Measurements from ENCODE around the gene TM4SF5. TPM values are rescaled to one million over a fixed set of nuclear protein-coding genes. Genes with fewer than 3 reads are reported as not detected.

Gene TM4SF5
- total RNA-seq, 1 donor from 2014 or later = 0.57 TPM

GRCh38 chr17:4748686-4749085 is 23.0 kb upstream of the TM4SF5 start:
- H3K27me3 Mint-ChIP-seq = peaks cover 54% of the 10 kb centered on the region

GRCh38 chr17:4750606-4751005 is 21.1 kb upstream of the TM4SF5 start:
- Mint-ChIP-seq H3K9me3 (ENCODE audit: low read depth) (no peaks in the 10 kb centered on the region), H3K27ac (no peak overlapping the region), H3K4me1 (ENCODE audit: low read depth) (peaks cover 1% of the 10 kb centered on the region), H3K27me3 (peaks cover 51% of the 10 kb centered on the region), H3K4me3 (ENCODE audit: low read depth) (no peak overlapping the region), H3K36me3 (ENCODE audit: insufficient read depth) (no peaks in the 10 kb centered on the region)
- no peak for TF ChIP-seq CTCF (IDR thresholded peaks at IDR 0.05; ENCODE audit: unreplicated experiment)
- no peak for DNase-seq (ENCODE audit: low spot score, unreplicated experiment)

More at GRCh38 chr17:4748686-4749085, 23.0 kb upstream of the TM4SF5 start:
- Mint-ChIP-seq H3K9me3 (ENCODE audit: low read depth) (no peaks in the 10 kb centered on the region), H3K4me3 (ENCODE audit: low read depth) (no peak overlapping the region), H3K27ac (no peak overlapping the region), H3K36me3 (ENCODE audit: insufficient read depth) (no peaks in the 10 kb centered on the region), H3K4me1 (ENCODE audit: low read depth) (peaks cover 3% of the 10 kb centered on the region)
- no peak for TF ChIP-seq CTCF (IDR thresholded peaks at IDR 0.05; ENCODE audit: unreplicated experiment)
- DNase-seq (ENCODE audit: low spot score, unreplicated experiment) = no peak

DNA sequence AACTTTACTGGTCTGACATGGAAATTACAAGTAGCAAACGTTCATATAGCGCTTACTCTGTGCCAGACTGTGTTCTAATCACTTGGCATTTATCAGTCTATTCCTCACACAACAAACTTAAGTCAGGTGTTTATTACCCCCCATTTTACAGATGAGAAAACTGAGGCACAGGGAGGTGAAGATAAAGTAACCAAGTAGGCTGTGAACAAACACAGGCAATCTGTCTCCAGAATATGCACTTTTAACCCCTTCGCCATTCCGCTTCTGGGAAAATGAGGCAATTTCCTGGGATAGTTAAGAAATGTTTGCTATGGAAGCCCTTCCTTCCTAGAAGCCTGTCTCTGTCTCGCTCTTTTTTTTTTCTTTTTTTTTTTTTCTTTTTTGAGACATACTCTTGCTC is 19.8 kb upstream of the TM4SF5 start:
- Mint-ChIP-seq H3K27ac (no peak overlapping the region), H3K9me3 (ENCODE audit: low read depth) (no peaks in the 10 kb centered on the region), H3K4me3 (ENCODE audit: low read depth) (no peak overlapping the region), H3K27me3 (peaks cover 41% of the 10 kb centered on the region), H3K36me3 (ENCODE audit: insufficient read depth) (no peaks in the 10 kb centered on the region), H3K4me1 (ENCODE audit: low read depth) (no peaks in the 10 kb centered on the region)
- no peak for TF ChIP-seq CTCF (IDR thresholded peaks at IDR 0.05; ENCODE audit: unreplicated experiment)
- no peak for DNase-seq (ENCODE audit: low spot score, unreplicated experiment)

GRCh38 chr17:4753392-4753791 is 18.3 kb upstream of the TM4SF5 start:
- no peak overlapping the region for H3K27ac Mint-ChIP-seq
- no peak for TF ChIP-seq CTCF (IDR thresholded peaks at IDR 0.05; ENCODE audit: unreplicated experiment)
- peaks cover 38% of the 10 kb centered on the region for H3K27me3 Mint-ChIP-seq
- H3K4me1 Mint-ChIP-seq (ENCODE audit: low read depth) = peaks cover 5% of the 10 kb centered on the region
- H3K4me3 Mint-ChIP-seq (ENCODE audit: low read depth) = no peak overlapping the region
- no peak for DNase-seq (ENCODE audit: low spot score, unreplicated experiment)
- H3K9me3 Mint-ChIP-seq (ENCODE audit: low read depth) = no peaks in the 10 kb centered on the region
- no peaks in the 10 kb centered on the region for H3K36me3 Mint-ChIP-seq (ENCODE audit: insufficient read depth)

DNA sequence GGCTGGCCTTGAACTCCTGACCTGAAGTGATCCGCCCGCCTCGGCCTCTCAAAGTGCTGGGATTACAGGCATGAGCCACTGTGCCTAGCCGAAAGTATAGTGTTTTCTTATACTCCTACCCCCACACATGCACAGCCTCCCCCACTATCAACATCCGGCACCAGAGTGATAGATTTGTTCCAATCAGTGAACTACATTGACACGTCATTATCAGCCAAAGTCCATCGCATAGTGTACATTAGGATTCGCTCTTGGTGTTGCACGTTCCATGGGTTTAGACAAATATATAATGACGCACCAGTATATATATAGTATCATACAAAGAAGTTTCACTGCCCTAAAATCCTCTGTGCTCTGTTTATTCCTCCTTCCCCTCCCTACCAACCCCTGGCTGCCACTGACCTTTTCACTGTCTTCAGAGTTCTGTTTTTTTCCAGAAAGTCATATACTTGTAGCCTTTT is 11.9 kb upstream of the TM4SF5 start:
- Mint-ChIP-seq H3K27ac (no peak overlapping the region), H3K9me3 (ENCODE audit: low read depth) (no peaks in the 10 kb centered on the region), H3K4me1 (ENCODE audit: low read depth) (peaks cover 5% of the 10 kb centered on the region), H3K27me3 (peaks cover 11% of the 10 kb centered on the region), H3K36me3 (ENCODE audit: insufficient read depth) (no peaks in the 10 kb centered on the region), H3K4me3 (ENCODE audit: low read depth) (no peak overlapping the region)
- TF ChIP-seq CTCF (IDR thresholded peaks at IDR 0.05; ENCODE audit: unreplicated experiment) = no peak
- DNase-seq (ENCODE audit: low spot score, unreplicated experiment) = no peak

All from progenitor cell of endocrine pancreas (in vitro differentiated cells).